Measurements from ENCODE around the gene RIN3.

DNA sequence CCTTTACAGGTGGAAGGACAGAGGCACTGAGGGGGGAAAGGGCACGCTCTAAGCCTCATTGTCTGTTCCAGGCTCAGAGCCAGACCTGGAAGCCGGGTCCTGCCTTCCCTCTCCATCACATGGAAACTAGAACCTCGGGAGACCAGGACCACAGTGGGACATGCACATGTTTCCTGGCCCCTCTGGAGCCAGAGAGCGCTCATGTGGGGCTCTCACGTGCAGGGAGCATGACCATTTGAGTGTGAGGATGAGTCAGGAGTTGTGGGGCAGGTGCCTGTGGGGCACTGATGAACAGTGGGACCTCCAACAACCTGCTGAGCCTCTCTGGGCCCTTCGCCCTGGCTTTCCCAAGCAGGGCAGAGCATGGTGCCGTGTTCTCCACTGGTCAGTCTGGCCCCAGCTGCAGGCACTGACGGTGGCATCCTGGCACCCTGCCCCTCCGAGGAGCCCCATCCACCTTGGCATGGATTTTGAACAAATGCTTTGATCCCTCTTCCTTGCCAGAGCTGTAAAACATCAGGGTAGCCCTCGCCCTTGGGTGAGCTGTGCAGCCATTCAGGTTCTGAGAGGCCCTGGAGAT is 100.2 kb downstream of the RIN3 start:
- TF ChIP-seq RAD21 (IDR thresholded peaks at IDR 0.05) (no peak), SP1 (IDR thresholded peaks at IDR 0.05) (no peak), TAF1 (conservative IDR thresholded peaks at IDR 0.05) (no peak), YY1 (IDR thresholded peaks at IDR 0.05) (no peak), JUND (IDR thresholded peaks at IDR 0.05) (no peak), HNF4G (IDR thresholded peaks at IDR 0.05) (no peak)
- TF ChIP-seq, protein P1, sequence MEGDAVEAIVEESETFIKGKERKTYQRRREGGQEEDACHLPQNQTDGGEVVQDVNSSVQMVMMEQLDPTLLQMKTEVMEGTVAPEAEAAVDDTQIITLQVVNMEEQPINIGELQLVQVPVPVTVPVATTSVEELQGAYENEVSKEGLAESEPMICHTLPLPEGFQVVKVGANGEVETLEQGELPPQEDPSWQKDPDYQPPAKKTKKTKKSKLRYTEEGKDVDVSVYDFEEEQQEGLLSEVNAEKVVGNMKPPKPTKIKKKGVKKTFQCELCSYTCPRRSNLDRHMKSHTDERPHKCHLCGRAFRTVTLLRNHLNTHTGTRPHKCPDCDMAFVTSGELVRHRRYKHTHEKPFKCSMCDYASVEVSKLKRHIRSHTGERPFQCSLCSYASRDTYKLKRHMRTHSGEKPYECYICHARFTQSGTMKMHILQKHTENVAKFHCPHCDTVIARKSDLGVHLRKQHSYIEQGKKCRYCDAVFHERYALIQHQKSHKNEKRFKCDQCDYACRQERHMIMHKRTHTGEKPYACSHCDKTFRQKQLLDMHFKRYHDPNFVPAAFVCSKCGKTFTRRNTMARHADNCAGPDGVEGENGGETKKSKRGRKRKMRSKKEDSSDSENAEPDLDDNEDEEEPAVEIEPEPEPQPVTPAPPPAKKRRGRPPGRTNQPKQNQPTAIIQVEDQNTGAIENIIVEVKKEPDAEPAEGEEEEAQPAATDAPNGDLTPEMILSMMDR (IDR thresholded peaks at IDR 0.05; ENCODE audit: low read depth, low read length, missing input control): no peak
- TF ChIP-seq, protein P2, sequence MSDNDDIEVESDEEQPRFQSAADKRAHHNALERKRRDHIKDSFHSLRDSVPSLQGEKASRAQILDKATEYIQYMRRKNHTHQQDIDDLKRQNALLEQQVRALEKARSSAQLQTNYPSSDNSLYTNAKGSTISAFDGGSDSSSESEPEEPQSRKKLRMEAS (IDR thresholded peaks at IDR 0.05): no peak
- TF ChIP-seq, protein P3, sequence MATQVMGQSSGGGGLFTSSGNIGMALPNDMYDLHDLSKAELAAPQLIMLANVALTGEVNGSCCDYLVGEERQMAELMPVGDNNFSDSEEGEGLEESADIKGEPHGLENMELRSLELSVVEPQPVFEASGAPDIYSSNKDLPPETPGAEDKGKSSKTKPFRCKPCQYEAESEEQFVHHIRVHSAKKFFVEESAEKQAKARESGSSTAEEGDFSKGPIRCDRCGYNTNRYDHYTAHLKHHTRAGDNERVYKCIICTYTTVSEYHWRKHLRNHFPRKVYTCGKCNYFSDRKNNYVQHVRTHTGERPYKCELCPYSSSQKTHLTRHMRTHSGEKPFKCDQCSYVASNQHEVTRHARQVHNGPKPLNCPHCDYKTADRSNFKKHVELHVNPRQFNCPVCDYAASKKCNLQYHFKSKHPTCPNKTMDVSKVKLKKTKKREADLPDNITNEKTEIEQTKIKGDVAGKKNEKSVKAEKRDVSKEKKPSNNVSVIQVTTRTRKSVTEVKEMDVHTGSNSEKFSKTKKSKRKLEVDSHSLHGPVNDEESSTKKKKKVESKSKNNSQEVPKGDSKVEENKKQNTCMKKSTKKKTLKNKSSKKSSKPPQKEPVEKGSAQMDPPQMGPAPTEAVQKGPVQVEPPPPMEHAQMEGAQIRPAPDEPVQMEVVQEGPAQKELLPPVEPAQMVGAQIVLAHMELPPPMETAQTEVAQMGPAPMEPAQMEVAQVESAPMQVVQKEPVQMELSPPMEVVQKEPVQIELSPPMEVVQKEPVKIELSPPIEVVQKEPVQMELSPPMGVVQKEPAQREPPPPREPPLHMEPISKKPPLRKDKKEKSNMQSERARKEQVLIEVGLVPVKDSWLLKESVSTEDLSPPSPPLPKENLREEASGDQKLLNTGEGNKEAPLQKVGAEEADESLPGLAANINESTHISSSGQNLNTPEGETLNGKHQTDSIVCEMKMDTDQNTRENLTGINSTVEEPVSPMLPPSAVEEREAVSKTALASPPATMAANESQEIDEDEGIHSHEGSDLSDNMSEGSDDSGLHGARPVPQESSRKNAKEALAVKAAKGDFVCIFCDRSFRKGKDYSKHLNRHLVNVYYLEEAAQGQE (IDR thresholded peaks at IDR 0.05): no peak

Measured in liver (tissue), 3 donors.